GM04504 (cell line): Measurements from ENCODE around the gene ABCC3.
"Not testable (repeated sequence)": the region's sequence is repeated elsewhere in the genome, so short reads cannot be mapped to it uniquely, and the experiment has no call there.

ENCODE experiments used
- DNase-seq: peaks from one replicate; pipeline ENCODE4 v3.0.0-alpha.2; 2012; ENCODE audit warnings: low read depth

ABCC3 gene

DNA sequence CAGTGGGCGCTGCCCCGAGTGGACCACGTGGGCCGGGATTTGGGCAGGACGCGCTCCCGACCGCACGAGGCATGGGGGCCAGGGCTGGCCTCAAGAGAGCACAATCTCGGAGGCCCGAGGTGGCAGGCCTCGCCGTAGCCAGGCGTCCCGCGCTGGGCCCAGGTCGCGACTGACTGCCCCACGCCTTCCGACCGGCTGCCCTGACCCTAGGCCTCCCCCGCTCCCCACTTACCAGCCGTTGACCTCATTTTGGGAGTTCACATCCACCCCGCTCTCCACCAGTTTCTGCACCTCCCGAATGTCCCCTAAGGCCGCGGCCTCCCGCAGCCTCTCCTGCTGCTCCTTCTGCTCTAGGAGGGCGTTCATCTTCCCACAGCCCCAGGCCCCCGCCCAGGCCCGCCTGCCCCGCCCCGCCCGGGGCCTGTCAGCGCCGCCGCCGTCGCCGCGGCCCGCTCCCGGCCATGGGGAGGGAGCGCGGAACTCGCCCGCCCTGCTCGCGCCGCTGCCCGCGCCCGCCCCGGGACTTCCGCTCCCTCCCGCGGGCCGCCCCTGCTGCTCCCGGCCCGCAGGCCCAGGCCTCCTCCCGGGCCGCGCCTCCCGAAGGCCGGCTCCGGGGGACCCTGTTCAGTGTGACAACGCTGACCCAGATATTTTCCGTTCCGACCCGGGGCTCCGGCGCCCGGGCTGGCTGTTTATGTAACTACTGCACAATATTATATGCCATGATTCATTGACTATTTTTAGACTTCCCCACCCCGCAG lies 72.8 kb downstream of the ABCC3 start, which contains the start of gene ANKRD40:
TSS of gene ANKRD40 (minus strand) at position 626 of the 761 bp plus-strand sequence. CDS start at position 366, 260 bp downstream.
- DNase-seq = peak; percentile 90

- DNase-seq = no peak
Measured at GRCh38 chr17:50708050-50709000, 73.6 kb downstream of the ABCC3 start.

GRCh38 chr17:50709053-50709452 lies 74.4 kb downstream of the ABCC3 start:
- not testable (repeated sequence) for DNase-seq

- DNase-seq = no peak
Measured at GRCh38 chr17:50710025-50710424, 75.3 kb downstream of the ABCC3 start.

GRCh38 chr17:50710650-50711049 lies 76.0 kb downstream of the ABCC3 start:
- DNase-seq = no peak

DNA sequence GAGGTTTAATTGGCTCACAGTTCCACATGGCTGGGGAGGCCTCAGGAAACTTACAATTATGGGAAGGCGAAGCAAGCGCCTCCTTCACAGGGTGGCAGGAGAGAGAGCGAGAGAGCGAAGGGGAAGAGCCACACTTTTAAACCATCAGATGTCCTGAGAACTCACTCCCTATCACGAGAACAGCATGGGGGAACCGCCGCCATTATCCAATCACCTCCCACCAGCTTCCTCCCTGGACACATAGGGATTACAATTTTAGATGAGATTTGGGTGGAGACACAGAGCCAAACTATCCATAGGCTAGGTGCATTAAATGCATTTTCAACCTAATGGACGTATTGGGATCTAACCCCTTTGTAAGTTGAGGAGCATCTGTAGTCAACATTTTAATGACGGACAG lies 78.0 kb downstream of the ABCC3 start:
- DNase-seq = no peak

DNA sequence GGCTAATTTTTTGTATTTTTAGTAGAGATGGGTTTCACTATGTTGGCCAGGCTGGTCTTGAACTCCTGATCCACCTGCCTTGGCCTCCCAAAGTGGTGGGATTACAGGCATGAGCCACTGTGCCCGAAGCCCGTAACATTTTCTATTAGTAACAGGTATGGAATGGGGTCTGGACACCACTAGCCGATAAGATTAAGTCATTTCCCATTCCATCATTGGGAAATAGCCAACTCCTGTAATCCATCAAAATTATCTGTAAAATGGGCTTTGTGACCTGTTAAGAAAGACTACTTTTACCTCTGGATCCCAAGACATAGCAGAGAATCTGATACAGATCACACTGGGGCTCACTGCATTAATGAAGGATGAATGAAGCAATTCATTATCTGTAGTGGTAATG lies 80.8 kb downstream of the ABCC3 start:
- DNase-seq = no peak

DNA sequence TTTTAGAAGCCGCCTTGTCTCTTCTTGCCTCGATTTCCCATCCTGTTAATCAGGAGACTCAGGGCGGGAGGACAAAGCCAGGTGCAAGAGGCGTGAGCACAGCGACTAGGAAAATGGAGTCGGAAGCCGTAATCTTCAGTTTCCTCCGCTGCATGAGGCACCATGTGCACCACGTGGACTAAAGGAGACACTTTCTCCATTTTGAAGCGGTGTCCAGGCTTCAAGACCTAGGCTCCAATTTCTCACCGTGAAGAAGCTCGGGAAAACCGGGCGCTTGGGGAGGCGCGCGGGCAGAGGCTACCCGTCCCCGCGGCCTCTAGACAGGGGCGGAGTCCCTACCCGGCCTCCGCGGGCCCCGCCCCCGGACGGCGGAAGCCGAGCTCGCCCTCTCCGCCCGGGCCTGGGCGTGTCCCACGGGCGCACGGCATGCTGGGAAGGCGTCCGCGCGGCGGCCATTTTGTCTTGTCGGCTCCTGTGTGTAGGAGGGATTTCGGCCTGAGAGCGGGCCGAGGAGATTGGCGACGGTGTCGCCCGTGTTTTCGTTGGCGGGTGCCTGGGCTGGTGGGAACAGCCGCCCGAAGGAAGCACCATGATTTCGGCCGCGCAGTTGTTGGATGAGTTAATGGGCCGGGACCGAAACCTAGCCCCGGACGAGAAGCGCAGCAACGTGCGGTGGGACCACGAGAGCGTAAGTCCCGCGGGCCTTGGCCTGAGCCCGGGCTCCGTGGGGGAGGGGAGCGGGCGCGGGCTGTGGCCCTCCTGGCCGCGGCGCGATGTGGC lies 84.7 kb downstream of the ABCC3 start, which contains the start of gene LUC7L3:
TSS of gene LUC7L3 (plus strand) at position 460 of the 780 bp plus-strand sequence. CDS start at position 590, 130 bp downstream.
- peak; percentile 88 for DNase-seq

DNA sequence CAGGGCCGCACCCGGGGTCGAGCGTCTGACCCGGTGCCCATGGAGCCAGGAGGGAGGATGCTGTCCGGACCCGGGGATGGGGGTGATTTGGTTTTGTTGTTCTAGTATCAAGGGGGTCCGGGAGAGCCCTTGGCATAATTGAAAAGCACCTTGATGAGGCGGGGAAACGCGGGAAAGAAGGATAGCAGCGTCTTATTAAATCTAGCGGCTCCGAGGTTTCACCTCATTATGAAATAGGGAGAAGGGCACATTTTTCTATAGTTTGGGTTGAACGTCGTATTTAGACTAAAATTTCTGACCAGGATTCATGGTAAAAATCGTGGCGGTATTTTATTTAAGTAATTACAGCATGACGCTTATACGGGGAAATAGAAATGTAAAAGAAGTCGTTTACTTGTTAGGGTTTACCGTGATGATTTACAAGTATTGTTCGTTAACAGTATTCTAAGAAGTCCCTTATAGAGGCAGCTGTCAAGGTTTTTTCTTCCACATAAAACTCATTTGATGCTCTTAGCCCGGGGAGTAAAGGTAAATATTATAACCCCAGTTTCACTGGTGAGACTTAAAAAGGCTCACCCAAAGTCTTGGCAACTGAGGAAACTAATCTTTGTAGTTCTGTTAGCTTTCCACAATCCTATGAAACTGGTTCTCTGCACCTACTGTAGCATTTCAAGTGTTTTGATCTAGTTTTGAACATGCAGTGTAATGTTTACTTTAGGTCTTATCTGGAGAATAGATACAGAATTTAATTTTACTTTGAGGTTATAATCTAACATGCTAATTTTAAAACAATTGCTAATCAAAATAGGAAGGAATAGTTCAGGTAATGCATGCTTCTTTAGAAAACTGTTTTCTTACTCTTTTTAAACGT lies 85.5 kb downstream of the ABCC3 start:
- DNase-seq = no peak

- DNase-seq = no peak
Measured at GRCh38 chr17:50721194-50722010, 86.7 kb downstream of the ABCC3 start.

GRCh38 chr17:50722746-50723145 lies 88.1 kb downstream of the ABCC3 start:
- no peak for DNase-seq

GRCh38 chr17:50724622-50725021 lies 89.9 kb downstream of the ABCC3 start:
- not testable (repeated sequence) for DNase-seq

GRCh38 chr17:50725769-50726655 lies 91.3 kb downstream of the ABCC3 start:
- no peak for DNase-seq

DNA sequence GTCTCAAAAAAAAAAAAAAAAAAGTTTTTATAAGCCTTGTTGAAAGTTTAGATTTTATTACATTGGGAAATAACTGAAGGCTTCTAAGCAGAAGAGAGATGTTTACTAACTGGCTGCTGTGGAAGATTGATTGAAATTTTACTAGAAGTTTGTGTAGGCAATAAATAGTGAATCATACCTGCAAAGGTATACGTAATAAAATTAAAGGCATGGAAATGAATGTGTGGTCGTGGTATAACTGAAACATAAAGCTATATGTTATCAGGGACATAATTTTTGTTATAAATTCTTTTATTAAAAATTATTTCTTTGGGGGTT lies 93.4 kb downstream of the ABCC3 start:
- no peak for DNase-seq

DNA sequence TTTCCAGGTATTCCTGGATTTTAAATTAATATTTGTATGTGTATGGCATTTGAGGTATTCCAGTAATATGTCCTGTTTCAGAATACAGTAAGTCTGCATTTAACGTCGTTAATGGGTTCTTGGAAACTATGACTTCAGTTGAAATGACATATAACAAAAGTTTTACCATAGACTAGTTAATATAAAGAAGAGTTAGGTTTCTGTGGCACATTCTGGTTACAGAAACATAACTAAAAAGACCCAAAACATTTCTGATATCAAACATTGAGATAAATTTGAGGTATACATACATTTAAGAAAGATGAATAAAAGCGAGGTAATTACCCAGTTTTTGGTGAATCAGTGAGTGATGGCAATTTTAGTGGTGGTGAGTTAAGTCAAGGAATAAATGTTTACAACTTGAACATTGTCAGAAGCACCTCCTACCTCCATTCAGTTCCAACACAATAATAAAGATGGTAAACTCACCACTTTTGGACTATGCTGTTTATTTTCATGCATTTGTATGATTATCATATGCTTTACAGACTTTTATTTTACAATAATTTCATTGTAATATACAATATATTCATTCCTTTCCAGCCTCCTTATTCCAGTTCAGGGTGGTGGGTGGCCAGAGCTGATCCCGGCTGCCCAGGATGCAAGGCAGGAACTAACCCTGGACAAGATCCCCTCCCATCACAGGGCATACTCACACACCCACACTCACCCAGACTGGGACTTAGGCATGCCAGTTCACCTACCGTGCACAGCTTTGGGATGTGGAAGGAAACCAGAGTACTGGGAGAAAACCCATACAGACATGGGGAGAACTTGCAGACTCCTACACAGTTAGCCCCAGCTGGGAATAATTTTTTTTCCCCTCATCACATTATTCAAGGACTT lies 94.4 kb downstream of the ABCC3 start:
- DNase-seq = no peak

DNA sequence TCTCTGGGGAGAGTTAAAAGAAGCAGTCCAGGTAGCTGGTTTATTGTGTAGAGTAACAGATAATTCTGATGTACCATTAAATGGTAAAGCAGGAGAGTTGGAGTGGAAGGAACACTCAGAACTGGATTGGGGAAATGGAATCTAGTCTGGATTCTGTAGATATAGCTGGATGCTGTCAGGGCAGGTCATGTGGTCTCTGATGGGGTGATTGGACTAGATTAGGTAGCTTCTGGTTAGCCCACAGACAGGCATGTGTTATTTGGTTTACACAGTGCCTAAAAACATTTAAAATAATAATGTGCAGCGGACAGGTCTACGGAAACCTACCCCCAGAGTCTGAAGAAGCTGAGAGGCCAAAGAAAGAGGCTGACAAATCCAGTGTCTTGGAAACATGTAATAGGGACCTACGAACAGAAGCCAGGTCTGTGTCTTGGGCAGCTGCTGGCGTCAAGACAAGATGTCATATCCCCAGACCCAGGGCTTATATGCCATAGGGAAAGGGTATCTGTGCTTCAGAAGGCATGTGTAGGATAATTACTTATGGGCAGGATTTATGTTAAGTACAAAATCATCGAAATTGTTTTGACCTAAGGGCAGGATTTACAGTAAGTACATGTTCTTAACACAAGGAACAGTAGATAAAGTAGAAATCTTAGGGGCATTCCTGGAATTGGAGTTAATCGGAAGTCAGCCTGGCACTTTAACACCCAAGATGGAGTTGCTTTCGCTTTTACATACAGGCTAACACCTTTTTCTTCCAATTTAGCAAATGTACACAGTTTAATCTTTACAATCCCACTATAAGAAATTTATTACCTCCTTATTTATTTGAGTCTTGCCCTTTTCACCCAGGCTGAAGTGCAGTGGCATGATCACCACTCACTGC lies 97.1 kb downstream of the ABCC3 start:
- no peak for DNase-seq

DNA sequence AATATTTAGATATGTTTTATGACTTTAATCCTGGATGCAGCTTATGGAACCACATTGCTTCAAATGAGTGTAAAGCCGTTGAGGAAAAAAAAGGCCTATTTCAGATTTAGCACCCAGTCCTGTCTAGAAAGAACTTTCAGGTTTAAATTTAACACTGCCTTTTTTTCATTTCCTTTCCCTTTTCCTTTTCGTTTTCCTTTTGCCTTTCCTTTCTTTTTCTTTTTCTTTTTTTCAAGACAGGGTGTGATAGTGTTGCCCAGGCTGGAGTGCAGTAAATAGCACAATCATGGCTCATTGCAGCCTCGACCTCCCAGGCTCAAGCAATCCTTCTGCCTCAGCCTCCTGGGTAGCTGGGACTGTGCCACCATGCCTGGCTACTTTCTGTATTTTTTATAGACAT lies 100.6 kb downstream of the ABCC3 start:
- no peak for DNase-seq
